DND-41 (cell line): Measurements from ENCODE around the gene ZNF689.

ENCODE experiments used
- CTCF ChIP-seq: IDR thresholded peaks from 2 replicates; pipeline ENCODE4 v1.5.1; 2012; ENCODE audit warnings: borderline replicate concordance, low read length, moderate library complexity, mild to moderate bottlenecking; ENCODE audit not compliant: poor library complexity, severe bottlenecking; ENCODE audit errors: extremely low read depth
- EZH2 ChIP-seq: IDR thresholded peaks from 3 replicates; pipeline ENCODE4 v1.6.1; 2012; ENCODE audit warnings: borderline replicate concordance, low read depth, mild to moderate bottlenecking, moderate library complexity, low read length, inconsistent platforms; ENCODE audit not compliant: severe bottlenecking

DNA sequence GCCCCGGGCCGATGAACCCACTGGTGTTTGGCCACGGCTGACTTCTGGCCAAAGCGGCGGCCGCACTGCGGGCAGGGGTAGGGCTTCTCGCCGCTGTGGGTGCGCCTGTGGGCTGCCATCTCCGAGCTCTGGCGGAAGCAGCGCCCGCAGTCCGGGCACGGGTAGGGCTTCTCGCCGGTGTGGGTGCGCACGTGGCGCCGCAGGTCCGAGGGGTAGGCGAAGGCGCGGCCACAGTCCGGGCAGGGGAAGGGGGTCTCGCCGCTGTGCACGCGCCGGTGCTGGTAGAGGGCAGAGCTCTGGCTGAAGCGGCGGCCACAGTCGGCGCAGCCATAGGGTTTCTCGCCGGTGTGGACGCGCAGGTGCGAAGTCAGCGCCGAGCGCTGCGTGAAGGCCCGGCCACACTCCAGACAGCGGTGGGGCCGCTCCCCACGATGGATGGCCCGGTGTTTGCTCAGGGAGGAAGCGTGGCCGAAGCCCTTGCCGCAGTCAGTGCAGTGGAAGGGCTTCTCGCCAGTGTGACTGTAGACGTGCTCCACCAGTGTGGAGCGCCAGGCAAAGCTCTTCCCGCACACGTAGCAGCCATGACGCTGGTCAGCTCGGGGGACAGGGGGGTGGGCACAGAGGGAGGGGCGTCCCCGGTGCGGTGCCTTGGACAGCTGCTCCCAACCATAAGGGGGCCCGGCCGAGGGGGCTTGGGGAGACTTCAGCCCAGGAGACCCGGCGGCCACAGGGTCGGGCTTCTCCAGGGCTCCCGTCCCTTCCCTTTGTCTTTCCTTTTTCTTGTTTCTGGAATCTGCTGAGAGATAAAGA is 54.7 kb downstream of the ZNF689 start:
- TF ChIP-seq CTCF (no peak), EZH2 (no peak)
